Umbilical cord (tissue), 2 donors: ENCODE measurements around the gene EIF5. TPM values are rescaled to one million over a fixed set of nuclear protein-coding genes. Genes with fewer than 3 reads are reported as not detected.

Experiments used
- DNase-seq: peaks from one replicate; pipeline ENCODE4 v3.0.0-alpha.2; 2015; ENCODE audit warnings: low spot score
- total RNA-seq: library from RNA; depleted of rRNA; stranded (reverse); fragments of >200 nt; gene quantifications from one replicate; pipeline ENCODE4 v1.2.3, GENCODE V29; 2014; ENCODE audit warnings: low replicate concordance; ENCODE audit not compliant: insufficient read depth

The EIF5 gene
- total RNA-seq, 1 donor from 2014 or later, result 165 TPM

DNA sequence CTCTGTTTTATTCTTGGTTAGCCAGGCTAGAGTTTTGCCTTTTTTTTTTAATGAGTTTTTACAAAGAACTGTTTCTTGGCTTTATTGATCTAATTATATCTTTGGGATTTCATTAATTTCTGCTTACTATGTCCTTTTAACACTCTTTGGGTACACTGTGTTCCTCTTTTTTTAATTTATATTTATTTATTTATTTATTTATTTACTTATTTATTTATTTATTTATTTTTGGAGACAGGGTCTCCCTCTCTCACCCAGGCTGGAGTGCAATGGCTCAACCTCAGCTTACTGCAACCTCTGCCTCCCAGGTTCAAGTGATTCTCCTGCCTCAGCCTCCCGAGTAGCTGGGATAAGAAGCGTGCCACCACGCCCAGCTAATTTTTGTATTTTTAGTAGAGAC, 36.0 kb downstream of the EIF5 start:
- no peak for DNase-seq

DNA sequence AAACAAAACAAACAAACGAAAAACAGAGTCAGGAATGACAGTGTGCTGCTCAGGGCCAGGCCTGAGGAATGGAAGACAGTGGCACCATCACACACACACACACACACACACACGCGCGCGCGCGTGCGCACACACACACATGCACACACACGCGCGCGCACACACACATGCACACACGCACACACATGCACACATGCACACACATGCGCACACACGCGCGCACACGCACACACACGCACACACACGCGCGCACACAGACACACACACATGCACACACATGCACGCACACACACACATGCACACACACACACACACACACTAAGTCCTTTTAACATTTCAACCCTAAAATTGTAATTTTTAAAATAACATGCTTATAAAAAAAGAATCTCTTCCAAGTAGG, 38.0 kb downstream of the EIF5 start:
- DNase-seq, result no peak

DNA sequence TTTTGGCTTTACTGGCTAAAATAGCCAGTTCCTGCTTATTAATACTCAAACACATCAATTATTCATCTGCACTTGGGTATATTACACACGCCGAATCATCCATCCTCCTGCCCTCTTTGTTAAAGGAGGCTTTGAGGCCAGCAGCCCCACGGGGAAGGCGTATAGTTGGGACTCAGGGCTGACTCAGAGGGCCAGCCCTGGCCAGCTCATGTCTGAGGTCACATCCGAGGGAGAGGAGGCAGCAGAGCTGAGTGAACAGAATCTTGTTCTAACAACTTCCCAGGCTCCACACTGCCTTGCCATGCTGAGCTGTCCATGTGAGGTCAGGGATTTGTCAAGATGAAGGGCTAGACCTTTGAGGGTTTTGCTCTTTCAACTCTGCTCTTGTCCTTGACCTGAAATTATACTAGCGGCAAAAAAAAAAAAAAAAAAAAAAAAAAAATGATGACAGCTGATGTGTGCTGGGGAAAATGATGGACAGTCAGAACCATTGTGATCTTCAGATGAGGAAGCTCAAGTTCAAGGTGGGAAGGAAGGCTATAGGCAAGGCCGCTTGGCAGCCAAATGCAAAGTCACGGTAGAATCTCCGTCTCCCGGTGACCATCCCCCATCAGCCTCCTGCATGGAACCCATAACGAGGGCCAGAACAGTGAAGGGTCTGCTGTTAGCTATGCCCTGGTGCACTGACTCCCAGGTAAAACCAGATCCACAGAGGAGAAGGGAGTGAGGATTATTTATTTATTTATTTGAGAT, 38.7 kb downstream of the EIF5 start:
- DNase-seq, result peak; percentile 28

DNA sequence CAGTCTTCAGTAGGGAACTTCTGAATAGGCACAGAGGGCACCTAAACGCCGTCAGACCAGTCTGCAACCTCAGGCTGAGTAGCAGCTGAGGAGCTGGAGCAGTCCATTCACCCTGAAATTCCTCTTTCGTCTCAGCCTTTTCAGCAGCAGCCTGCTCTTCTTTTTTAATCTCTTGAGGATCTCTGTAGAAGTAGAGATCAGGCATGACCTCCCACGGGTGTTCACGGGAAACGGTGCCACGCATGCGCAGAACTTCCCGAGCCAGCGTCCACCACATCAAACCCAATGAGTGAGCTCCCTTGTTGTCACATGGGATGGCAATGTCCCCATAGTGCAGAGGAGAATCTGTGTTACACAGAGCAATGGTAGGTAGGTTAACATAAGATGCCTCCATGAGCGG, 40.1 kb downstream of the EIF5 start:
- DNase-seq, result no peak

DNA sequence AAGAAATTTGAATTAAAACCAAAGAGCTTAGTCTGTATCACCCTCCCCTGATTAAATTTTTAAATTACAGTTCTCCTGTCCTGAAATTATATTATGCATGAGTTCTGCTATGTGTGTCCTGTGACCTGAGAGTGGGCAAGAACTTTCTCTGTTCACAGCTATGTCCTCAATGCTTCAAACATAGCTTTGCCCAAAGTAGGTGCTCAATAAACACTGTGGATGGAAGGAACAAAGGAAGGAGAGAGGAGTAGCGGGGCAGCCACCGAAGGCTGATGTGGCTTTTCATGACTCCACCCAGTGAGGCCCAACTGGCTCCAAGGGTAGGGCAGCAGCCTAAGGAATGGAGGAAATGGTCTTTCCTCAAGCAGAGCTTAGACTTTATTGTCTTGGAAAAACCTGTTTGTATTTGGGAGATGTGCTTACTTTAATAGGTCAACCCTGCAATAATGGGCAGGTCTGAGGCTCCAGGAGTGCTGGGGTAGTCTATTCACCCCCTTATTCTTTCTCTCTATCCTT, 43.5 kb downstream of the EIF5 start:
- no peak for DNase-seq

DNA sequence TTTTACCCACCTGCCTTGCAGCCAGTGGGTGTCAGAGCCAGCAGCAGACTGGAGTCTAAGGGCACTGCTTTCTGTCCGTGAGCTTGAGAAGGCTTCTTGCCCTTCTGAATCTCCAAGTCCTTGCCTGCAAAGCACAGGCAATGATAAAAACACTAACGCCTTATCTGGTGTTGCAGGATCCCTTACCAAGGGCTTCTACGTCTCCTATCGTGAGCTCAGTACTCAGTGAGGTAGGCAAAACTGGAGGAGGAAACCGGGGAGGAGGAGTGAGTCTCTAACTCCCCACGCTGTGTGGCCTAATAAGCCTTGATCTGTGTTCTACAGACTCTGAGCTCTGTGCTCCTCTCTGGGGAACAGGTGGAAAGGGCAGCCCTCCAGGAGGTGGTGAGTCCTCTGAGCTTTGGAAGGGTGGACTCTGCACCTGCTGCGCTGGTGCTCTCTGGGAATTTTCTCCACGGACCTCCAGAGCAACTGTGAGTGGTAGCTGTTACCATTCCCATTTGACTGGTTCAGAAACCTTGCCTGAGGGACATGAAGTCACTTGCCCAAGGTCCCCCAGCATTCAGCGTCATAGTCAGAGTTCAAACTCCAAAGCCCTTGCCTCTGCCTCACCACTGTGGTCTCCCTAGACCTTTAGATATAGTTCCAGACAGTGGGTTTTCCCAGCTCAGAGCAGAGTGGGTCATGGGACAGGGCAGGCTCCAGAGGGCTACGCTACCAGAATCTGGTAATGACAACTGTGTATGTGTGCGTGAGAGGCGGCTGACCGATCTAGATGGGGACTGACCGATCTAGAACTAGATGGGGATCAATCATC, 44.2 kb downstream of the EIF5 start:
- DNase-seq, result no peak

DNA sequence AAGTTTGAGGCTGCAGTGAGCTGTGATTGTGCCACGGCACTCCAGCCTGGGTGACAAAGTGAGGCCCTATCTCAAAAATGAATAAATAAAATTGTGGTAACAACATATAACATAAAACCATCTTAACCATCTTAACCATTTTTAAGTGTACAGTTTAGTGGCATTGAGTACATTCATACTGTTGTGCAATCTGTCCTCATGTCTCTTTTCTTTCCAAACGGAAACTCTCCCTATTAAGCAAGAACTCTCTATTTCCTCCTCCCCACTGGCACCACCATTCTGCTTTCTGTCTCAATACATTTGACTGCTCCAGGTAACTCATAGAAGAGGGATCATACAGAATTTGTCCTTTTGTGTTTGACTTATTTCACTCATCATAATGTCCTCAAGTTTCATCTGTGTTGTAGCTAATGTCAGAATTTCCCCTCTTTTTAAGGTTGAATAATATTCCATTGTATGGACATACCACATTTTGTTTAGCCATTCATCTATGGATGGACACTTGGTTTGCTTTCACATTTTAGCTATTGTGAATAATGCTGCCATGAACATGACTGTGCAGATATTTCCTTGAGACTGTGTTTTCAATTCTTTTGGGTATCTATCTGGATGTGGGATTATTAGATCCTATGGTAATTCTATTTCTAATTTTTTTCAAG, 46.8 kb downstream of the EIF5 start:
- no peak for DNase-seq

DNA sequence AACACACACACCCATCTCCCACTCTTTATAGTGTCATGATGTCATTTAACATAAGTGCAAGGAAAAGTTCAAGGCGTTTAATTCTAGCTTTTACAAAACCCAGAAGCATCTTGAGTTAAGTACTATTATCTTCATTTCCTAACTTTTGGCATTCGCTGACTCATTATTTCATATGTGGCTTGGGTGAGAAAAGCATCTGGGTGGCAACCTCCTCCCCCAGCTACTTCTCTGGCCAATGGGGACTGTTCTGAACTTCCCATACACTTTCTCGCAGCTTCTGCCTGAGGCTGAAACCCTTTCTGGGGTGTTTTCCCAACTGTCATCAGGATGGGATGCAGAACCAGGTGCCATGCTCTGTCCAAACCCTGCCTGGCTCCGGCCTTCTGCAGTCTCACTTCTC, 48.3 kb downstream of the EIF5 start:
- no peak for DNase-seq

DNA sequence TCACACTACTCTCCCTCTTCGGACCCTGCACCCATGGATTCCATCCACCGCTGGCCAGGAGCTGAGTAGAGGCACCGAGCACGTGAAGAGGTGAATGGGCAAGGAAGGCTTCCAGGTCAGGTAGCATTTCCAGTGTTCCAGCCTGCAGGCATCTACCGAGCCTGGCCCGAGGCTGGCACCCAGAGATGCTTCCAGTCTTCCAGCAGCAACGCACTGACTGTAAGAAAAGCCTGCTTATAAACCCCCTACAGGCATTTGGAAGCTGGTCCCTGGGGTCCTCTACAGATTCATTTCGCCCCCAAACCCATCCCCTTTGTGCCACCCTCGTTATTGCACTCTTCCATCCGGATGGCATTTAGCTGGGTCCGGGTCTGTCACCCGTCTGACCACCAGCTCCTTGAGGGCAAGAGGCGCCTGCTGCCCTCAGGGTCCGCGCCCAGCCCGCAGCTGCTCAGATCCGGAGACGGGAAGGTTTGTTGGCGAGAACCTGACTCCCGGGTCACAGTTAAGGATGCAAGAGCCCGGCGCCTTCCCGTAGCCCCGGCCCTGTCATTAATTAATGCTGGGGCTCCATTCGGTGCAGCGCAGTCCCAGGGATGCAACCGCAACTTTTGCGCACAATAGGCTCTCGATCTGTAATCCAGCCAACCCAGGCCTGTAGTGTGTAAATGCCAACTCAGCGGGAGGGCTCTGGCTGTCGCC, 50.6 kb downstream of the EIF5 start:
- no peak for DNase-seq

DNA sequence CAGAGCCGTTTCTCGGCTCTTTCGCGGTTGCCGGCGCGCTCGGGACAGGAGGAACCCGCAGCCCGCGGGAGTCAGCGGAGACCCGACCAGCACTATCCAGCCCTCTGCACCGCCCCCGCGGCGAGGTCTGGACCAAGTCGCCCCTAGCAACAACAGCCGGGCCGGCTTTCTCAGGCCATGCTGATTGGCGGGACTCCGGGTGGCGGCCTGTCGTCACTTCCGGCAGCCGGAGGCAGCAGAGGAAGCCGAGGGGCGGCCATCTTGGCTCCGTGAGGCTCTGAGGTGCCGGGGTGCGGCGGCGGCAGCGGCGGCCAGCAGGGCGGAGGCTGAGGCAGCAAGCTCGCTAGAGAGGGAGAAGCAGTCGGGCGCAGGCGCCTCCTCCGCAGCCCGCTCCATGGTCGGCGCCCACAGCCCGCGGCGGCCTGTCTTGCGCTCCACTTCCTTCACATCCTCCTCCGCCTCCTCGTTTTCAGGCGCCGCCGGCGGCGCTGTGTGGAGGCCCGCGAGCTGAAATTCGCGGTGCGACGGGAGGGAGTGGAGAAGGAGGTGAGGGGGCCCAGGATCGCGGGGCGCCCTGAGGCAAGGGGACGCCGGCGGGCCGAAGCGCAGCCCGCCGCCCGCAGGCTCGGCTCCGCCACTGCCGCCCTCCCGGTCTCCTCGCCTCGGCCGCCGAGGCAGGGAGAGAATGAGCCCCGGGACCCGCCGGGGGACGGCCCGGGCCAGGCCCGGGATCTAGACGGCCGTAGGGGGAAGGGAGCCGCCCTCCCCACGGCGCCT, 51.3 kb downstream of the EIF5 start, which contains the start of gene MARK3:
Gene MARK3 (plus strand): TSS at position 264 of the 777 bp plus-strand sequence. CDS start 615 bp downstream, outside the sequence.
- DNase-seq, result peak; percentile 99

DNA sequence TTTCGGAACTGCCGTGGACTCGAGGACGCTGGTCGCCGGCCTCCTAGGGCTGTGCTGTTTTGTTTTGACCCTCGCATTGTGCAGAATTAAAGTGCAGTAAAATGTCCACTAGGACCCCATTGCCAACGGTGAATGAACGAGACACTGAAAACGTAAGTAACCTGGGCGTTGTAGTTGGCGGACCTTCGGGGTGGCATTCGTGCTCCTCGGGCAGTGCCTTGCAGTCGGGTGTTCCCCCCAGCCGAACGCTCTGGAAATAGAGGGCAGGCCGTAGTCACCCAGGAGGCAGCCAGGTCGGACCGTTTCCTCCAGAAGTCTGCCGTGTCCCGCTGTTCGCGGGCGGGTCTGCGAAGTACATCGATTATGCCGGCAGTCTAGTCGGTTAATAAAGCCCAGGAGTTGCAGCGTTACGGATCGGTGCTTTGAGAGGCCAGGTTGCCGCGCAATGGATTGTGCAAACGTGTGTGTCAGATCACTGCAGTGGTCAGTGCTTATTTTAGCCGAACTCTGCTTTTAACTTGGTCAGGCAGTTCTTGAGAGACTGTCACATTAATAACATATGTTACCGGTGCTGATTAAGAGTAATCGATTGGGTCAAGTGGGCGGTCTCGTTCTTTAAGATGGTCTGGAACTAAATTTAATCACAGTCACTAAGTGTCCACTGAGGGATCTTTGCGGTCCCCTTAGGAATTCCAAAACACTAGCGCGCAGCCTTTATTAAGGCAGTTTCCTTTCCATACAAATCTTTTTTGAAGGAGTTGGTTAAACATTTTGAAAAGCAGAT, 52.1 kb downstream of the EIF5 start:
- no peak for DNase-seq

DNA sequence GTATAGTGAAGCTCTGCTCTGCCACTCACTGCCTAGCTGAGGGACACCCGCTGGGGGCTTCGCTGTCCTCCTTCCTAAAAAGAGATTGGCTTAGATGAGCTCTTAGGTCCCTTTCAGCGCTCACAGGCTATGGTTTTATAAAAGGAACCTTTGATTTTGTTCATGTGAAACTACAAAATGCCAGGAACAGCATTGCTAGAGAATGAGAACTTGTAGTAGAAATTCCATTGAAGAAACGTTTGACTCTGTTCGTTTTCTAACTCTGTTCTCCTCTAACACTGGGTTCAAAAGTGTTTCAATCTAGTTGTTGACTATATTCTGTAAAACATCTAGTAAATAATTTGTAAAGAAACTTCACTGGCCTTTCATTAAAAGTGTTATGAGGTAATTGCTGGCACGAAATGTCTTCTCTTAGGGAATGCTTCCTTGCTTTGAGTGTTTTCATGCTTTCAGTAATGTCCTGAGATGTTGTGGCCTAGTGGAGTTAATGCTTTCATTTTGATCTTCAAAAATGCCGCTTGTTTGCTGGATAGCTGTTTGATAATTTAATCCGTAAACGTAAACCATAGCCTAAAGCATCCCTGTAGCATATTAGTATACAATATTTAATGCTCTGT, 52.8 kb downstream of the EIF5 start:
- peak; percentile 30 for DNase-seq

DNA sequence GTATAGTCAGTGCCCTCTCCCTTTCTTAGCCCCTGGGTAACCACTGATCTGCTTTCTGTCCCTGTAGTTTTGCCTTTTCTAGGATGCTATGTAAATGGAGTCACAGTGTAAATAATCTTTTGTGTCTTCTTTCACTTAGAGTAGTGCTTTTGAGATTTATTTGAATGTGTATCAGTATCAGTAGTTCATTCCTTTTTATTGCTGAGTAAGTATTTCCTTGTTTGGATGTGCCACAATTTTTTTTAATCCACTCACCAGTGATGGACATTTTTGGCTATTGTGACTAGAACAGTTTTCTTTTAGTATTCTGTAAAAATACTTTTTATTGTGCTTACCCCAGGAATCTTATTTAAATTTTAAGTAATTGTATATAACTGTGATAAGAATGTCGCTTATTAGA, 54.6 kb downstream of the EIF5 start:
- no peak for DNase-seq

DNA sequence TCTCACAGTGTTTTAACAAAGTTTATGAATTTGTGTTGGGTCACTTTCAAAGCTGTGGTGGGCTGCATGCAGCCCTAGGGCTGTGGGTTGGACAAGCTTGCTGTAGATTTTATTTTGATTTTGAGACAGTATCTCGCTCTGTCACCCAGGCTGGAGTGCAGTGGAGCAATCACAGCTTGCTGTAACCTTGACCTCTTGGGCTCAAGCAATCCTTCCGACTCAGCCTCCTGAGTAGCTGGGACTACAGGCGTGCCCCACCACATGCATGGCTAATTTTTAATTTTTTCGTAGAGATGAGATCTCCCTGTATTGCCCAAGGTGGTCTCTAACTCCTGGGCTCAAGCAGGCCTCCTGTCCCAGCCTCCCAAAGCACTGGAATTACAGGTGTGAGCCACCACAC, 56.6 kb downstream of the EIF5 start:
- DNase-seq, result no peak

DNA sequence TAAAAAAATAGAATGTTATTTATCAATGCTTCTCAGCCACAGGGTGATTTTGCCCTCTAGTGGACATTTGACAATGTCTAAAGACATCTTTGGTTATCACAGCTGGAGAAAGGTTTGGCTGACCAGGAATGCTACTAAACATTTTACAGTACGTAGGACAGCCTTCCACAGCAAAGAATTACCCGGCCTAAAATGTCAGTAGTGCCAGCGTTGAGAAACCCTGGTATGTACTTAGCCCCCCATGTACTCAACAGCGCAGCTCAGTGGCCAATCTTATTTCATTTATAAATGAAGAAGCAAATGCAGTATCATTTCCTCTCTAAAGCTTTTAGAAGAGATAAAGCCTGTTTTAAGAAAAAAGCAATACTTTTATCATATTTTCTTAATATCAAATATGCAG, 57.0 kb downstream of the EIF5 start:
- DNase-seq, result peak; percentile 46

DNA sequence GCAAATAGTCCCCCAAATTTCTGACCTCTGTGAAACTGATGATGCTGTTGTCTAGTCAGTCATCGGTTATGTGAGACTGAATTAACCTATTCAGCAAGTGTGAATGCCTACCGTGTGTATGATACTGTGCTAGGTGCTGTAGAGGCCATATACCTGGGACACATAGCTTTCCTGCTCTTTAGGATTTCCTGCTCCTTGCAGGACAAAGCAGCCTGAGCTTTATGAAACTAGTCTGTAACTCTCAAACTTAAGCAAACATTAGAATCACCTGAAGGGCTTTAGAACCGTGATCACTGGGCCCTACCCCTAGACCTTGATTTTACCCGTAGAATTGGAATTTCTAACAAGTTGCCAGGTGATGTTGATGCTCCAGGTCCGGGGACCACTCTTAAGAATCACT, 58.1 kb downstream of the EIF5 start:
- DNase-seq, result no peak

DNA sequence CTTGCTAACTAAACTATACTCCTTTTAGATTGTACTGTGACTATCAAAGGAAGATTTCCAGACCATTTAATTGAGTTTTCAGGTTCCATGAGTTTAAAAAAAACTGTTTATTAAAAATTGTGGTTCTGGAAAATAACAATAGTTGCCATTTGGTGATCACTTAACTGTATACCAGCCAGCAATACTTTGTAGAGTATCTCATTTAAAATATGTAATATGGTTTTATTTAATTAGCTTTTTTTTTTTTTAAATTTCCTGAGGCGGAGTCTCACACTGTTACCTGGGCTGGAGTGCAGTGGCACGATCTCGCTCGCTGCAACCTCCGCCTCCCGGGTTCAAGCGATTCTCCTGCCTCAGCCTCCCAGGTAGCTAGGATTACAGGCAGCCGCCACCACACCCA, 58.5 kb downstream of the EIF5 start:
- no peak for DNase-seq

DNA sequence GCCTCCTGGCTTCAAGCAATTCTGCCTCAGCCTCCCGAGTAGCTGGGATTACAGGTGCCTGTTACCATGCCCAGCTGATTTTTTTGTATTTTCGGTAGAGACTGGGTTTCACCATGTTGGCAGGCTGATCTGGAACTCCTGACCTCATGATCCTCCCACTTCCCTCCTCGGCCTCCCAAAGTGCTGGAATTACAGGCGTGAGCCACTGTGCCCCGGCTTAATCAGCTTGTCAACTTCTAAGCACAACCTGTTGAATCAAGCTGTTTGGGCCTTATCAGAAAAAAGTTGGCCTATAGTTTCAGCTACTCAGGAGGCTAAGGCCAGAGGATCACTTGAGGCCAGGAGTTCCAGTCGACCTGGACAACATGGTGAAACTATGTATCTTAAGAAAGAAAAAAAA, 59.0 kb downstream of the EIF5 start:
- no peak for DNase-seq
